ENCODE results near the gene LILRB2.

LILRB2 gene

GRCh38 chr19:54319049-54319448 is 38.1 kb upstream of the LILRB2 start:
- H3K4me3 ChIP-seq (ENCODE audit: low read depth in 1 of 5, low read length in 5 of 5): no peak overlapping the region
- peaks cover 2 to 20% (median 9%) of the 10 kb centered on the region in 5 donors for H3K27me3 ChIP-seq (ENCODE audit: control insufficient read depth in 5 of 5, insufficient read depth in 4 of 5, low read length in 5 of 5)
- peaks cover 0 to 5% (median 0%) of the 10 kb centered on the region in 5 donors for H3K4me1 ChIP-seq (ENCODE audit: control insufficient read depth in 5 of 5, insufficient read depth in 5 of 5, low read length in 5 of 5)
- H3K36me3 ChIP-seq (ENCODE audit: control insufficient read depth in 5 of 5, insufficient read depth in 5 of 5, low read length in 5 of 5): no peaks in the 10 kb centered on the region
- H3K9ac ChIP-seq (ENCODE audit: low read length in 5 of 5): no peak overlapping the region
- H3K9me3 ChIP-seq (ENCODE audit: control insufficient read depth in 5 of 5, low read length in 5 of 5): no peaks in the 10 kb centered on the region
- no peak overlapping the region for H3K27ac ChIP-seq (ENCODE audit: low read depth, low read length)

GRCh38 chr19:54317965-54318240 is 37.0 kb upstream of the LILRB2 start:
- H3K9ac ChIP-seq (ENCODE audit: low read length in 5 of 5): no peak overlapping the region
- peaks cover 2 to 23% (median 9%) of the 10 kb centered on the region in 5 donors for H3K27me3 ChIP-seq (ENCODE audit: control insufficient read depth in 5 of 5, insufficient read depth in 4 of 5, low read length in 5 of 5)
- H3K4me3 ChIP-seq (ENCODE audit: low read depth in 1 of 5, low read length in 5 of 5): no peak overlapping the region
- H3K9me3 ChIP-seq (ENCODE audit: control insufficient read depth in 5 of 5, low read length in 5 of 5): no peaks in the 10 kb centered on the region
- H3K36me3 ChIP-seq (ENCODE audit: control insufficient read depth in 5 of 5, insufficient read depth in 5 of 5, low read length in 5 of 5): no peaks in the 10 kb centered on the region
- no peak overlapping the region for H3K27ac ChIP-seq (ENCODE audit: low read depth, low read length)
- H3K4me1 ChIP-seq (ENCODE audit: control insufficient read depth in 5 of 5, insufficient read depth in 5 of 5, low read length in 5 of 5): peaks cover 0 to 7% (median 0%) of the 10 kb centered on the region in 5 donors

- H3K4me1 ChIP-seq (ENCODE audit: control insufficient read depth in 5 of 5, insufficient read depth in 5 of 5, low read length in 5 of 5): peaks cover 0 to 11% (median 0%) of the 10 kb centered on the region in 5 donors
- no peak overlapping the region for H3K27ac ChIP-seq (ENCODE audit: low read depth, low read length)
- no peaks in the 10 kb centered on the region for H3K9me3 ChIP-seq (ENCODE audit: control insufficient read depth in 5 of 5, low read length in 5 of 5)
- H3K4me3 ChIP-seq (ENCODE audit: low read depth in 1 of 5, low read length in 5 of 5): no peak overlapping the region
- H3K27me3 ChIP-seq (ENCODE audit: control insufficient read depth in 5 of 5, insufficient read depth in 4 of 5, low read length in 5 of 5): peaks cover 2 to 24% (median 11%) of the 10 kb centered on the region in 5 donors
- H3K36me3 ChIP-seq (ENCODE audit: control insufficient read depth in 5 of 5, insufficient read depth in 5 of 5, low read length in 5 of 5): no peaks in the 10 kb centered on the region
- H3K9ac ChIP-seq (ENCODE audit: low read length in 5 of 5): no peak overlapping the region
Observed at GRCh38 chr19:54317108-54317964, 36.4 kb upstream of the LILRB2 start.

GRCh38 chr19:54316746-54317107 is 35.8 kb upstream of the LILRB2 start:
- H3K27me3 ChIP-seq (ENCODE audit: control insufficient read depth in 5 of 5, insufficient read depth in 4 of 5, low read length in 5 of 5): peaks cover 2 to 24% (median 11%) of the 10 kb centered on the region in 5 donors
- no peaks in the 10 kb centered on the region for H3K9me3 ChIP-seq (ENCODE audit: control insufficient read depth in 5 of 5, low read length in 5 of 5)
- H3K9ac ChIP-seq (ENCODE audit: low read length in 5 of 5): no peak overlapping the region
- H3K4me1 ChIP-seq (ENCODE audit: control insufficient read depth in 5 of 5, insufficient read depth in 5 of 5, low read length in 5 of 5): peaks cover 0 to 11% (median 0%) of the 10 kb centered on the region in 5 donors
- H3K4me3 ChIP-seq (ENCODE audit: low read depth in 1 of 5, low read length in 5 of 5): no peak overlapping the region
- no peak overlapping the region for H3K27ac ChIP-seq (ENCODE audit: low read depth, low read length)
- H3K36me3 ChIP-seq (ENCODE audit: control insufficient read depth in 5 of 5, insufficient read depth in 5 of 5, low read length in 5 of 5): no peaks in the 10 kb centered on the region

- no peaks in the 10 kb centered on the region for H3K9me3 ChIP-seq (ENCODE audit: control insufficient read depth in 5 of 5, low read length in 5 of 5)
- peaks cover 0 to 11% (median 0%) of the 10 kb centered on the region in 5 donors for H3K4me1 ChIP-seq (ENCODE audit: control insufficient read depth in 5 of 5, insufficient read depth in 5 of 5, low read length in 5 of 5)
- H3K4me3 ChIP-seq (ENCODE audit: low read depth in 1 of 5, low read length in 5 of 5): no peak overlapping the region
- peaks cover 4 to 24% (median 11%) of the 10 kb centered on the region in 5 donors for H3K27me3 ChIP-seq (ENCODE audit: control insufficient read depth in 5 of 5, insufficient read depth in 4 of 5, low read length in 5 of 5)
- no peaks in the 10 kb centered on the region for H3K36me3 ChIP-seq (ENCODE audit: control insufficient read depth in 5 of 5, insufficient read depth in 5 of 5, low read length in 5 of 5)
- no peak overlapping the region for H3K27ac ChIP-seq (ENCODE audit: low read depth, low read length)
- H3K9ac ChIP-seq (ENCODE audit: low read length in 5 of 5): no peak overlapping the region
Observed at GRCh38 chr19:54315956-54316355, 35.0 kb upstream of the LILRB2 start.

- Histone ChIP-seq H3K27me3 (ENCODE audit: control insufficient read depth in 5 of 5, insufficient read depth in 4 of 5, low read length in 5 of 5) (peaks cover 6 to 19% (median 8%) of the 10 kb centered on the region in 5 donors), H3K4me1 (ENCODE audit: control insufficient read depth in 5 of 5, insufficient read depth in 5 of 5, low read length in 5 of 5) (peaks cover 0 to 11% (median 0%) of the 10 kb centered on the region in 5 donors), H3K9ac (ENCODE audit: low read length in 5 of 5) (no peak within 1 kb of the TSS), H3K27ac (ENCODE audit: low read depth, low read length) (no peak within 1 kb of the TSS), H3K9me3 (ENCODE audit: control insufficient read depth in 5 of 5, low read length in 5 of 5) (no peaks in the 10 kb centered on the region), H3K4me3 (ENCODE audit: low read depth in 1 of 5, low read length in 5 of 5) (no peak within 1 kb of the TSS), H3K36me3 (ENCODE audit: control insufficient read depth in 5 of 5, insufficient read depth in 5 of 5, low read length in 5 of 5) (no peaks in the 10 kb centered on the region)
Observed at GRCh38 chr19:54312436-54313377, 31.8 kb upstream of the LILRB2 start, which contains the start of gene LILRA5. Gene LILRA5 (minus strand): TSS chr19:54313166. CDS start chr19:54313019, 147 bp downstream.

GRCh38 chr19:54312011-54312410 is 31.1 kb upstream of the LILRB2 start:
- Histone ChIP-seq H3K9me3 (ENCODE audit: control insufficient read depth in 5 of 5, low read length in 5 of 5) (no peaks in the 10 kb centered on the region), H3K27me3 (ENCODE audit: control insufficient read depth in 5 of 5, insufficient read depth in 4 of 5, low read length in 5 of 5) (peaks cover 3 to 16% (median 8%) of the 10 kb centered on the region in 5 donors), H3K9ac (ENCODE audit: low read length in 5 of 5) (no peak overlapping the region), H3K36me3 (ENCODE audit: control insufficient read depth in 5 of 5, insufficient read depth in 5 of 5, low read length in 5 of 5) (no peaks in the 10 kb centered on the region), H3K27ac (ENCODE audit: low read depth, low read length) (no peak overlapping the region), H3K4me3 (ENCODE audit: low read depth in 1 of 5, low read length in 5 of 5) (no peak overlapping the region), H3K4me1 (ENCODE audit: control insufficient read depth in 5 of 5, insufficient read depth in 5 of 5, low read length in 5 of 5) (peaks cover 0 to 13% (median 0%) of the 10 kb centered on the region in 5 donors)

GRCh38 chr19:54311486-54311885 is 30.6 kb upstream of the LILRB2 start:
- Histone ChIP-seq H3K27ac (ENCODE audit: low read depth, low read length) (no peak overlapping the region), H3K4me3 (ENCODE audit: low read depth in 1 of 5, low read length in 5 of 5) (no peak overlapping the region), H3K9me3 (ENCODE audit: control insufficient read depth in 5 of 5, low read length in 5 of 5) (no peaks in the 10 kb centered on the region), H3K9ac (ENCODE audit: low read length in 5 of 5) (no peak overlapping the region), H3K27me3 (ENCODE audit: control insufficient read depth in 5 of 5, insufficient read depth in 4 of 5, low read length in 5 of 5) (peaks cover under 1 to 15% (median 6%) of the 10 kb centered on the region in 5 donors), H3K36me3 (ENCODE audit: control insufficient read depth in 5 of 5, insufficient read depth in 5 of 5, low read length in 5 of 5) (no peaks in the 10 kb centered on the region), H3K4me1 (ENCODE audit: control insufficient read depth in 5 of 5, insufficient read depth in 5 of 5, low read length in 5 of 5) (peaks cover 0 to 8% (median 0%) of the 10 kb centered on the region in 5 donors)

GRCh38 chr19:54310543-54310942 is 29.6 kb upstream of the LILRB2 start:
- Histone ChIP-seq H3K4me1 (ENCODE audit: control insufficient read depth in 5 of 5, insufficient read depth in 5 of 5, low read length in 5 of 5) (peaks cover 0 to 8% (median 0%) of the 10 kb centered on the region in 5 donors), H3K9me3 (ENCODE audit: control insufficient read depth in 5 of 5, low read length in 5 of 5) (no peaks in the 10 kb centered on the region), H3K27ac (ENCODE audit: low read depth, low read length) (no peak overlapping the region), H3K27me3 (ENCODE audit: control insufficient read depth in 5 of 5, insufficient read depth in 4 of 5, low read length in 5 of 5) (peaks cover 0 to 12% (median 7%) of the 10 kb centered on the region in 5 donors), H3K4me3 (ENCODE audit: low read depth in 1 of 5, low read length in 5 of 5) (no peak overlapping the region), H3K36me3 (ENCODE audit: control insufficient read depth in 5 of 5, insufficient read depth in 5 of 5, low read length in 5 of 5) (no peaks in the 10 kb centered on the region), H3K9ac (ENCODE audit: low read length in 5 of 5) (no peak overlapping the region)

- H3K9me3 ChIP-seq (ENCODE audit: control insufficient read depth in 5 of 5, low read length in 5 of 5): no peaks in the 10 kb centered on the region
- no peak overlapping the region for H3K9ac ChIP-seq (ENCODE audit: low read length in 5 of 5)
- peaks cover 0 to 8% (median 0%) of the 10 kb centered on the region in 5 donors for H3K4me1 ChIP-seq (ENCODE audit: control insufficient read depth in 5 of 5, insufficient read depth in 5 of 5, low read length in 5 of 5)
- no peak overlapping the region for H3K27ac ChIP-seq (ENCODE audit: low read depth, low read length)
- no peaks in the 10 kb centered on the region for H3K36me3 ChIP-seq (ENCODE audit: control insufficient read depth in 5 of 5, insufficient read depth in 5 of 5, low read length in 5 of 5)
- H3K27me3 ChIP-seq (ENCODE audit: control insufficient read depth in 5 of 5, insufficient read depth in 4 of 5, low read length in 5 of 5): peaks cover 0 to 13% (median 7%) of the 10 kb centered on the region in 5 donors
- no peak overlapping the region for H3K4me3 ChIP-seq (ENCODE audit: low read depth in 1 of 5, low read length in 5 of 5)
Observed at GRCh38 chr19:54309811-54310210, 28.9 kb upstream of the LILRB2 start.

Data from subcutaneous abdominal adipose tissue (tissue), 5 donors.